Stimulated activated CD4-positive, alpha-beta T cell treated with anti-CD3 and anti-CD28 coated beads, Interleukin-1b, Interleukin-23, amount 100 ng/mL, for 48 hours (primary cell): ENCODE results near the gene GRM3.

Experiments
- DNase-seq: peaks from one replicate; pipeline ENCODE4 v3.0.0-alpha.2; 2020

The GRM3 gene

GRCh38 chr7:86790383-86790782 lies 146.7 kb downstream of the GRM3 start:
- no peak for DNase-seq

GRCh38 chr7:86792260-86792659 lies 148.6 kb downstream of the GRM3 start:
- no peak for DNase-seq

GRCh38 chr7:86793136-86793535 lies 149.4 kb downstream of the GRM3 start:
- no peak for DNase-seq

DNA sequence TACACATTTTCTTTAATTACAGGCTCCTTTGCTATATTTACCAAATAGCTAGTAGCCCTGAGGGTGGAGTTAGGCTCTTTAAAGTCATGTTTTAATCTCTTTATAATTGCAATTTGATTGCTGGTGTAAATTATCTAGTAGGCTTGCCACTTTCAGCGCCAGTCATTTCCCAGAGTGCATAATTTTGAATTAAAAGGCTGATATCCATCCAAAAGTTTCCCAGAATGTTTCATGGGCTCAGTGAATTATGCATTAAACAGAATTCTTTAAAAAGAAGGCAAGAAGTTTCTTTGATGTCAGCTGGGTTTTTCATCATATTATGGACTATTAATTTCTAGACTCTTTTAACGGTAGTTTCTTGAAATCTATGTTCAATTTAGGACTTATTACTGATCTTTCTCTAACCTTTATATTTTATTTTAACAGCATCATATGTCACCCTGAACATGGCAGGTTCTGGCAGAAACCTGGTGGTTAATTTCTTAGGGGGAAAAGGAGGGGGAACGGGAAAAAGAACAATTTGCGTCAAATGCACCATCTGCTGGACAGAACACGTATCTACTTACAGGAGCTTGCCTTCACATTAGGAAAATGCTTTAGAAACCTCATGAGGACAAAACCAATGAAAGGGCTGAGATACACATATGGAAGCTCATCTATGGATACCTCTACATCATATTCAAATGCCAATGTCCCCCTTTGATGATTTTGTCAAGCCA lies 171.1 kb downstream of the GRM3 start:
- no peak for DNase-seq

- DNase-seq = no peak
Measured at GRCh38 chr7:86815556-86815955, 171.8 kb downstream of the GRM3 start.

DNA sequence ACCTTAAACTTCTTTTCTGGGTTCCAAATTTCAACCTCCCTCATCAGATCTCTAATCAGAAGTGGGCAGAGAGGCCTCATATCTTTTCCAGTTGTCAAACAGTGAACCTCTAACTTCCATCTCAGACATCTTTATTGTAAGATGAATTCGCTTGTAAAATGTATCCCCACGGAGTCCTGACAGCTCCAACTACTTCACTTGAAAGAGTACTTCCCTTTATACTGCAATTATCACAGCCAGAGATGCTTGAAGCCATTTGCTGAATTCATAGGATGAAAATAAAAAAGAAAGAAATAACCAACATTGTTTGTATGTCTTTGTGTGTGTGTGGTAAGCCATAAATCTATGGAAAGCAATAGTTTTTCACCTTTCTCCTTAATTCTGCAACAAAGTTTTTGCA lies 175.2 kb downstream of the GRM3 start:
- no peak for DNase-seq

GRCh38 chr7:86823769-86824168 lies 180.1 kb downstream of the GRM3 start:
- DNase-seq = no peak

DNA sequence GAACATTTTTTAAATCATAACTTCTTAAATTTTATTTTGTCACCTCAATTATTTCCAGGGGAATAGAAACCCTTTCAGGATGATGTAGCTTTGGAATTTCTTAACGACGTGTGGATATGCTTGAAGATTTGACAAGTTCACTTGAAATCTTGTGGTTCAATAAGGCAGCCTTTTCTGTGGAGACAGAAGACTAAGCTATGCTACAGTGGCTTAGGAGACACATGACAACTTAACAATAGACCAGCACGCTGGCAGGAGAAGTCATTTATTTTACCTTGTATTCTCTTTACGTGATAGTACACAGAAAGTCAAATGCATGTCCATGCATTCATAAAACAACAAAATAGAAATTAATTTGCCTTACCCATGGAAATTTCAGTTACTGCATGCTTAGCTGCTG lies 181.6 kb downstream of the GRM3 start:
- DNase-seq = no peak

GRCh38 chr7:86826948-86827347 lies 183.2 kb downstream of the GRM3 start:
- DNase-seq = no peak

GRCh38 chr7:86833360-86833759 lies 189.7 kb downstream of the GRM3 start:
- no peak for DNase-seq

GRCh38 chr7:86837235-86837634 lies 193.5 kb downstream of the GRM3 start:
- no peak for DNase-seq

- no peak for DNase-seq
Measured at GRCh38 chr7:86844608-86845007, 200.9 kb downstream of the GRM3 start.

DNA sequence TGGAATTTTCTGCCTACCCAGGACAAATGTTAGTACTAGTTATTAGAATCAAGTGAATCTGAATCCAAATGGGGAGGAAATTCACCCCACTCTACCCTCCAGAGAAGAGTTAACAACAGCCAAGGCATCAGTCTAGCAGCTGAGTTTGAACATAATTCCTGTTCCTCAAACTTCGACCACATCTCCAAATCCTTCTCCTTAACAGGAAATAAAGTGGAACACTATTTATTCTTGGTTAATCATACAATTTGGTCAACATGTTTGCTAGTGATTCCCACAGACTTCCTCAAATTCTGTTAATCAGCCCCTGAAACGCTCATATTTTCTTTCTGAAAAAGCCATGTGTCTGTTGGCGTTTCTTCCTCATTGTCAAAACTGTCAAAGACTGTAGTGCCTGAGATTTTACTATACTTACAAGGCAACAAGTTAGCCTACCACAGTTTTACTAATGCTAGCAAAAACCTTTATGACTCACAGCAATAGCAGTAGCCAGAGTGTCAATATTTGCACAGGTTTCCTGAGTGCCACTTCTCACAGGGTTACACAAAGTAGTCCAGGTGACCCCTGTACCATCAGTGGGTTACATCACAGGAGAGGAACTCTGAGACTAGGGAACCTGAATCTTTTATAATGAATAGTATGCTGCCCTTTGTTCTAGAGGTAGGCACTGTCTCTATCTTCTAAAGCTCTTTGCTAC lies 202.9 kb downstream of the GRM3 start:
- no peak for DNase-seq

DNA sequence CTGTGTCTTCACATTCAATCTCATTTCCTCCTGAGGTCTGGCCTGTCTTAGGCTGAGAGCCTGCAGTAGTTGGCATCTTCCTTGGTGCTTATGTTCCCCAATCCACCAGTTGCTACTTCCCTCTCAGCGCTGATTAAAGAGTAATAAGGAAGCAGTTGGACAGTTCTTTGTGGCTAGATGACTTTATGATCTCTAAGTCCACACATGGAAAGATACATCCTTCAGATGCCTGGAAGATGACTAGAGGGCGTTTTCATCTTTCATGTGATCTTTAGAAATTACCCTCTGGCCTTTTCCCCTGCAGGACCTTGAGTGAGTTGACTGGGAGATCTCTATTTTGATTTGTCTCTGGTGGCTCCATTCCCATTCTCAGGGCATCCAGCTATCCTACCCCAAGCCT lies 204.5 kb downstream of the GRM3 start:
- no peak for DNase-seq

DNA sequence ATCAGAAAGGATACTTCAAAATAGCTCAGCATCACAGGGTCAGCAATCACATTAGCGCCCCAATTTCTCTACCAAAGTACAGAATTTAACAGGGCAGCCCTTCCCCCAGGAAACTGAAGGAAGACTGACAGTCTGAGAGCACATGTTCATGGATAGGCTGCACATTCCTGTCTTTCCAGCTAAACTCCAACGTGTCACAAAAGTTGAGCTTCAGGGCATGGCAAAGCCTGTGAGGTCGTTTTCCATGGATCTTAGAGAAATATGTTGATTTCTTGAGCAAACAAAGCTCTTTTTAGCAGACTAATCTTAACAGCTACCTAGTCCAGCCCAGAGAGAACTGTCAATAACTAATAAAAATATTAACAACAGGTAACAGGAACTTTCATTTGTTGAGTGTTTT lies 207.9 kb downstream of the GRM3 start:
- no peak for DNase-seq

- no peak for DNase-seq
Measured at GRCh38 chr7:86863452-86863851, 219.7 kb downstream of the GRM3 start.

DNA sequence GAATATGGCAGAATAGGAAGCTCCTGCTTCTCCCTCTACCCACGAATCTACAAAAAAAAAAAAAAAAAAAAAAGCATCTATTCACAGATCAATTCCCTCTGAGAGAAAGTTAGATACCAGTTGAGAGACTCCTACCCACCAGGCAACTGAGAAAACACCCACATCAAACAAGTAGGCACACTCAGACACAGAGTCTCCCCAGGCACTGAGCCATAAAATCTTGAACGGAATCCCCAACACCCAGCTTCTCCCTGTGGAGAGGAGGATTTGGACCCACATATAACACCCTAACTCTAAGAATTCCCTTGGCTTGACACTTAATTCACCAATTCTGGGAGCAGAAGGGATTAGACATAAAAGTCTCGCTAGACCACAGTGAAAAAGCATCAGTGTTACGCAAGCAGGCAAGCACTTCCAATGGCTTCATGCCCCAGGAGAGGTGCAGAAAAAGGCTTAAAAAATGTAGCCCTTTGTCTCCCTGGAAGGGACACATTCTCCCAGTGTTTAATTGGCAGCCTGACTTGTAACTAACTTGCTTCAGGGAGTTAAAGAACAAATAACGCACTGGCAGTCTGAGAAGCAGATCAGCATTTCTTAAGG lies 223.6 kb downstream of the GRM3 start:
- DNase-seq = no peak

DNA sequence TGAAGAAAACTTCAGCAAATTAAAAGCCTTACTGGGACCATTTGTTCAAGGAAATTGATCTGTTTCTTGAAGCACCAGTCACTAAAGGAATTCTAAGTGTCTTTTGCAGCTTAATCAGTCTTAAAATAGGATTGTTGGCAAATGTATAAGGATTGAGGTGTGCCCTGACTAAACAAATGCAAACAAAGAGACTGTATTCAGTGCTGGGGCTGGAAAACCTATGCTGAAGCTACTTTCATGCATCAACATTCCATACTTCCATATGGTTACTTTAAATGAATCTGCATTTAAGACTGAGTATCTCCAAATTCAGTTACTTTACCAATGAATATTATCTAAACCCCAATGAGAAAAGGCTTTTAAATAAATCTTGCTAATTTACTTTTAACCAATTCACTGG lies 232.4 kb downstream of the GRM3 start:
- DNase-seq = no peak

GRCh38 chr7:86884152-86884551 lies 240.4 kb downstream of the GRM3 start:
- no peak for DNase-seq

DNA sequence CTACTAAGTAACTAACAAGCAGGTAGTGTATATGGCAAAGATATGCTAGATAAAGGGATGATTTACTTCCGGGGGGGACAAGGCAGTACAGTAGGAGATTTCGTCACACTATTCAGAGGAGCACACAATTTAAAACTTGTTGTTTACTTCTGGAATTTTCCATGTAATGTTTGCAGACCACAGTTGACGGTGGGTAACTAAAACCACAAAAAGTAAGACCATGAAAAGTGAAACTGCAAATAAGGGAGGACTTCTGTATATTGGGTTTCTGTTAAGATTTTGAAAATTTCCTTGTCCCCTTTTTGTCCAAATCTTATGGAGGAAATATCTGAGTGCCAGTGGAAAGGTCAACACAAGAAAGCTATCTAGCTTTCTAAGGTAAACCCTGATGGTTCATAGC lies 245.8 kb downstream of the GRM3 start:
- DNase-seq = no peak

GRCh38 chr7:86898171-86898570 lies 254.5 kb downstream of the GRM3 start:
- DNase-seq = no peak

- no peak for DNase-seq
Measured at GRCh38 chr7:86900886-86901285, 257.2 kb downstream of the GRM3 start.

- DNase-seq = no peak
Measured at GRCh38 chr7:86904949-86905834, 261.5 kb downstream of the GRM3 start.
